GM12878 (cell line): ENCODE data around the gene BNIP2.

Source experiments
- BRCA1 ChIP-seq: IDR thresholded peaks from 2 replicates; pipeline ENCODE4 v1.6.1; 2011; ENCODE audit warnings: low read depth, low read length, improper control_type of control experiment
- CBFB ChIP-seq: IDR thresholded peaks from 2 replicates; pipeline ENCODE4 v1.6.1; 2016; ENCODE audit warnings: antibody characterized with exemption, low read depth
- CTCF ChIP-seq, 3 experiments: IDR thresholded peaks in 2 of 3; conservative IDR thresholded peaks in 1 of 3; 2 replicates each; pipeline ENCODE4 v1.5.1; 2011; ENCODE audit warnings: low read depth in 3 of 3, low read length in 3 of 3, mild to moderate bottlenecking in 3 of 3, control low read depth in 2 of 3, moderate library complexity in 2 of 3, inconsistent platforms in 1 of 3, mixed read lengths in 1 of 3; ENCODE audit not compliant: control insufficient read depth in 2 of 3, insufficient read depth in 1 of 3; ENCODE audit errors: extremely low read depth in 1 of 3
- EZH2 ChIP-seq: IDR thresholded peaks from 2 replicates; pipeline ENCODE4 v1.6.1; 2012; ENCODE audit warnings: low read depth, mild to moderate bottlenecking, control low read depth, inconsistent platforms, low read length, borderline replicate concordance; ENCODE audit not compliant: control insufficient read depth
- MEF2A ChIP-seq: IDR thresholded peaks from 2 replicates; pipeline ENCODE4 v1.6.1; 2011; ENCODE audit warnings: low read depth, mild to moderate bottlenecking, low read length, moderate library complexity; ENCODE audit not compliant: insufficient read depth
- MXI1 ChIP-seq: fragments of 150-350 bp; IDR thresholded peaks from 2 replicates; pipeline ENCODE4 v1.6.1; 2011; ENCODE audit warnings: low read depth, mild to moderate bottlenecking, inconsistent platforms, low read length, improper control_type of control experiment
- ZNF217 ChIP-seq: fragments of 450-650 bp; IDR thresholded peaks from 2 replicates; pipeline ENCODE4 v1.6.1; 2017; ENCODE audit warnings: antibody characterized with exemption, mild to moderate bottlenecking

GRCh38 chr15:59691194-59691805 lies 2.2 kb upstream of the BNIP2 start:
- TF ChIP-seq CBFB (no peak), MEF2A (no peak), CTCF (IDR thresholded peaks at IDR 0.05 in 2 of 3, conservative IDR thresholded peaks at IDR 0.05 in 1 of 3; ENCODE audit: control insufficient read depth in 2 of 3, extremely low read depth in 1 of 3, insufficient read depth in 1 of 3, low read depth in 3 of 3, low read length in 3 of 3) (peak; percentile 59 to 64 (median 61)), MXI1 (no peak), BRCA1 (no peak), ZNF217 (no peak), EZH2 (no peak)
